H1 (cell line): ENCODE data around the gene CHPF. TPM values are rescaled to one million over a fixed set of nuclear protein-coding genes. Genes with fewer than 3 reads are reported as not detected.

Experiments
- CTCF ChIA-PET: fragments of 300-600 bp; sonication (Branson Sonifier 250); formaldehyde crosslinking; loops from one replicate; lab custom pipeline; 2021; ENCODE audit not compliant: partially characterized antibody; lab: Charles Lee
- POLR2A ChIA-PET: fragments of 300-600 bp; sonication (Branson Sonifier 250); formaldehyde crosslinking; loops from one replicate; lab custom pipeline; 2021; ENCODE audit warnings: inconsistent platforms; ENCODE audit not compliant: partially characterized antibody; lab: Charles Lee
- DNase-seq, 2 experiments: peaks; one replicate each; pipeline versions ENCODE4 v3.0.0 to v3.0.0-alpha.2; 2010 to 2022; ENCODE audit warnings: low spot score in 2 of 2, low read depth in 1 of 2, mixed read lengths in 1 of 2
- FAIRE-seq: peaks from 2 replicates; lab custom pipeline; 2011; peaks lifted over from hg19 to GRCh38; lab: Jason Lieb, UNC
- H2AFZ ChIP-seq: 2 replicates; pipeline ENCODE4 v1.8.1; 2012; ENCODE audit warnings: low read length, inconsistent platforms
- H2AK5ac ChIP-seq: 2 replicates; pipeline ENCODE4 v1.6.1; 2013; ENCODE audit warnings: low read depth, low read length
- H2BK120ac ChIP-seq: replicated peaks from 2 replicates; pipeline ENCODE3; 2013; ENCODE audit warnings: low read depth, low read length, inconsistent platforms
- H2BK12ac ChIP-seq: 2 replicates; pipeline ENCODE4 v1.6.1; 2013; ENCODE audit warnings: low read depth, low read length
- H2BK15ac ChIP-seq: 2 replicates; pipeline ENCODE4 v1.6.1; 2013; ENCODE audit warnings: low read length
- H2BK20ac ChIP-seq: 2 replicates; pipeline ENCODE4 v1.6.1; 2013; ENCODE audit warnings: low read length
- H2BK5ac ChIP-seq: 2 replicates; pipeline ENCODE4 v1.6.1; 2013; ENCODE audit warnings: low read depth, low read length
- H3K14ac ChIP-seq: 2 replicates; pipeline ENCODE4 v1.6.1; 2013; ENCODE audit warnings: inconsistent platforms; ENCODE audit not compliant: insufficient read length
- H3K18ac ChIP-seq: 2 replicates; pipeline ENCODE4 v1.6.1; 2013; ENCODE audit warnings: low read length; ENCODE audit errors: extremely low read depth
- H3K23ac ChIP-seq: 2 replicates; pipeline ENCODE4 v1.6.1; 2013; ENCODE audit warnings: inconsistent platforms; ENCODE audit not compliant: insufficient read length
- H3K23me2 ChIP-seq: 2 replicates; pipeline ENCODE4 v1.6.1; 2013; ENCODE audit warnings: low read depth, low read length
- H3K27ac ChIP-seq: 2 replicates; pipeline ENCODE4 v1.6.1; 2011; ENCODE audit warnings: low read depth, low read length, inconsistent platforms
- H3K27me3 ChIP-seq, 4 experiments: replicated peaks in 1 of 4; 1 replicate in 1 of 4; 2 replicates in 3 of 4; pipeline versions ENCODE4 v1.6.1 to v1.8.1; 2011 to 2013; ENCODE audit warnings: low read length in 3 of 4, mild to moderate bottlenecking in 3 of 4, inconsistent platforms in 2 of 4, mixed read lengths in 2 of 4, moderate library complexity in 1 of 4; ENCODE audit not compliant: control insufficient read depth in 3 of 4, insufficient read depth in 3 of 4; ENCODE audit errors: extremely low read depth in 1 of 4
- H3K36me3 ChIP-seq, 4 experiments: 2 replicates each; pipeline versions ENCODE4 v1.6.1 to v1.8.1; 2011 to 2013; ENCODE audit warnings: mild to moderate bottlenecking in 4 of 4, low read length in 3 of 4, moderate library complexity in 2 of 4, control low read depth in 1 of 4, inconsistent platforms in 1 of 4; ENCODE audit not compliant: insufficient read depth in 4 of 4, control insufficient read depth in 2 of 4
- H3K4ac ChIP-seq: replicated peaks from 2 replicates; pipeline ENCODE3; 2013; ENCODE audit warnings: low read length, low read depth, mixed read lengths, inconsistent platforms; ENCODE audit not compliant: insufficient read length
- H3K4me1 ChIP-seq, 4 experiments: replicated peaks in 1 of 4; 1 replicate in 1 of 4; 2 replicates in 3 of 4; pipeline versions ENCODE4 v1.6.1 to v1.8.1; 2011 to 2013; ENCODE audit warnings: low read length in 3 of 4, inconsistent platforms in 2 of 4, mixed read lengths in 1 of 4; ENCODE audit not compliant: insufficient read depth in 4 of 4, control insufficient read depth in 3 of 4
- H3K4me2 ChIP-seq, 2 experiments: 2 replicates each; pipeline versions ENCODE4 v1.6.1 to v1.8.1; 2011 to 2013; ENCODE audit warnings: low read depth in 2 of 2, low read length in 2 of 2, control low read depth in 1 of 2, inconsistent platforms in 1 of 2, mild to moderate bottlenecking in 1 of 2; ENCODE audit not compliant: insufficient read depth in 1 of 2
- H3K4me3 ChIP-seq, 4 experiments: fragments of 200-600, 300-600 bp in 1 of 4; sonication (generic), shearing (Covaris generic), sonication (Bioruptor Twin) in 1 of 4; 2 replicates each; pipeline versions ENCODE4 v1.5.1 to v1.8.1; 2011 to 2016; ENCODE audit warnings: low read length in 4 of 4, low read depth in 3 of 4, control low read depth in 2 of 4, inconsistent platforms in 2 of 4, mild to moderate bottlenecking in 2 of 4, mixed read lengths in 1 of 4, moderate library complexity in 1 of 4; ENCODE audit not compliant: insufficient read depth in 2 of 4; ENCODE audit errors: extremely low read depth in 1 of 4
- H3K56ac ChIP-seq: replicated peaks from 2 replicates; pipeline ENCODE3; 2013; ENCODE audit warnings: low read depth, mild to moderate bottlenecking, mixed read lengths, low read length, inconsistent platforms; ENCODE audit not compliant: insufficient read length
- H3K79me1 ChIP-seq: 2 replicates; pipeline ENCODE4 v1.6.1; 2013; ENCODE audit warnings: low read depth, low read length, control low read depth
- H3K79me2 ChIP-seq, 2 experiments: 2 replicates each; pipeline versions ENCODE4 v1.6.1 to v1.8.1; 2012 to 2013; ENCODE audit warnings: low read length in 2 of 2, mild to moderate bottlenecking in 2 of 2, inconsistent platforms in 1 of 2; ENCODE audit not compliant: insufficient read depth in 2 of 2, control insufficient read depth in 1 of 2
- H3K9ac ChIP-seq, 4 experiments: replicated peaks in 1 of 4; 1 replicate in 1 of 4; 2 replicates in 3 of 4; pipeline versions ENCODE4 v1.6.1 to v1.8.1; 2011 to 2013; ENCODE audit warnings: low read depth in 3 of 4, low read length in 3 of 4, control low read depth in 2 of 4, mild to moderate bottlenecking in 2 of 4, moderate library complexity in 2 of 4, inconsistent platforms in 1 of 4; ENCODE audit errors: extremely low read depth in 1 of 4
- H3K9me3 ChIP-seq, 2 experiments: 2 replicates each; pipeline versions ENCODE4 v1.6.1 to v1.8.1; 2012 to 2013; ENCODE audit warnings: mild to moderate bottlenecking in 2 of 2, moderate library complexity in 2 of 2, control low read depth in 1 of 2, inconsistent platforms in 1 of 2, low read depth in 1 of 2, low read length in 1 of 2, mixed read lengths in 1 of 2; ENCODE audit not compliant: insufficient read depth in 2 of 2
- H4K20me1 ChIP-seq, 2 experiments: replicated peaks in 1 of 2; 2 replicates each; pipeline versions ENCODE3 to v1.8.1; 2011 to 2013; ENCODE audit warnings: inconsistent platforms in 2 of 2, low read length in 2 of 2, mild to moderate bottlenecking in 1 of 2; ENCODE audit not compliant: insufficient read depth in 2 of 2, control insufficient read depth in 1 of 2
- H4K5ac ChIP-seq: 2 replicates; pipeline ENCODE4 v1.6.1; 2013; ENCODE audit warnings: low read length, low read depth, mixed read lengths, inconsistent platforms; ENCODE audit not compliant: insufficient read length
- H4K8ac ChIP-seq: 2 replicates; pipeline ENCODE4 v1.8.0; 2013; ENCODE audit warnings: mild to moderate bottlenecking, moderate library complexity, low read length, inconsistent platforms; ENCODE audit not compliant: insufficient read depth; ENCODE audit errors: extremely low read depth
- H4K91ac ChIP-seq: replicated peaks from 2 replicates; pipeline ENCODE3; 2013; ENCODE audit warnings: low read length, mixed read lengths, inconsistent platforms; ENCODE audit not compliant: insufficient read length
- RNF2 ChIP-seq: fragments of 200-900, 300-1000 bp; sonication (generic); IDR thresholded peaks from 2 replicates; pipeline ENCODE4 v1.7.1; 2016; ENCODE audit warnings: borderline replicate concordance, low read depth, mild to moderate bottlenecking, antibody characterized with exemption, low read length; ENCODE audit not compliant: poor library complexity, severe bottlenecking; ENCODE audit errors: missing control alignments
- WGBS, 2 experiments: shearing (Covaris generic) in 1 of 2; methylation state at CpG; one replicate each; pipeline versions ENCODE4 v1.1.6 to v1.1.7; 2013 to 2015; ENCODE audit warnings: low lambda C conversion rate in 2 of 2, mixed read lengths in 2 of 2, inconsistent platforms in 1 of 2, low coverage in 1 of 2, missing lambda C conversion rate in 1 of 2; ENCODE audit not compliant: insufficient replicate concordance in 2 of 2, insufficient coverage in 1 of 2, insufficient read length in 1 of 2; ENCODE audit errors: extremely low coverage in 1 of 2, missing lambda C conversion rate in 1 of 2; 5-methylcytosine and 5-hydroxymethylcytosine counted together
- polyA plus RNA-seq, 7 experiments: library from polyadenylated mRNA; depleted of rRNA in 3 of 7; stranded (reverse) in 5 of 7; unstranded in 2 of 7; fragments of >200 nt in 5 of 7; fragments of 200-250 nt in 2 of 7; gene quantifications; 1 replicate in 5 of 7; 2 replicates in 1 of 7; 4 replicates in 1 of 7; pipeline versions ENCODE4 v1.2.1 to v1.2.3, GENCODE V29; 2011 to 2013; ENCODE audit warnings: missing spikeins in 2 of 7, mixed read lengths in 2 of 7
- total RNA-seq: library from RNA; stranded (reverse); fragmentation: NEBNext Ultra II Directional; extraction: Animal tissue kit (Norgen Biotek cat#: 25700); gene quantifications from 2 replicates; pipeline ENCODE4 v1.2.1, GENCODE V29; 2021
- TF ChIP-seq, protein P1 (sequence below), 3 experiments: IDR thresholded peaks; 1 replicate in 2 of 3; 2 replicates in 1 of 3; pipeline versions ENCODE4 v1.5.1 to v1.6.1; 2011; ENCODE audit warnings: low read length in 3 of 3, mild to moderate bottlenecking in 3 of 3, inconsistent platforms in 2 of 3, low read depth in 1 of 3, moderate library complexity in 1 of 3; ENCODE audit not compliant: insufficient read depth in 1 of 3; ENCODE audit errors: control extremely low read depth in 1 of 3

CHPF gene
- total and polyA plus RNA-seq, 2 of the 8 experiments (the other 6 are each of a cell fraction or from before 2014, with no cell fraction given) = 62.9 to 67.3 TPM

DNA sequence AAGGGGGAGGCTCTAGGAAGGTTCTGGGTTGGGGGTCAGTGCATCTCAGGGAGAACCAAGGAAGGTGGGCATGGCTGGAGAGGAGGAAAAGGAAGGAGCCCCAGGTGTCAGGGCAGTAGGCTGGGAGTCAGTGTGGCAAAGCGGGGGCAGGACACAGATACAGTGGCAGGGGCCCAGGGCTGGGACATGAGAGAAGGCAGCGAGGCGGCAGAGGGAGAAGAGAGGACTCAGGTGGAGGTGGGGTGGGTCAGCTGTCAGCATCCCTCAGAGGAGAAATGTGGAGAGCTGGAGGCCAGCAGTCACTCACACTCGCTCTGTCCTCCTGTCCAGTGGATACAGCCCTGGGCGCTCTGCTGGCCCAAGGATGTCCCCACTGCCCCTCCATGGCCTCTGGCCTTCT is 50.5 kb downstream of the CHPF start:
- no peak overlapping the region for H3K4ac ChIP-seq
- no peaks in the 10 kb centered on the region for H3K9me3 ChIP-seq
- DNase-seq (no peak), FAIRE-seq (no peak)
- H3K23me2 ChIP-seq = peaks cover 15% of the 10 kb centered on the region
- CTCF ChIA-PET = interaction anchor here (0.6 to 113.1 kb wide), 9 partner anchors 4 to 946 kb away, joined by 3 to 7248 read pairs (median 6); partner anchors contain the start of genes ASIC4, CHPF, DES and GMPPA
- H3K4me3 ChIP-seq = no peak overlapping the region
- no peak overlapping the region for H2AFZ ChIP-seq
- peak overlapping the region; percentile 8; the same call in 1 of the 2 replicates for H2BK15ac ChIP-seq
- H4K8ac ChIP-seq = no peak overlapping the region
- 89% methylated on average over 5 of the region's 5 CpGs; no CpG with 5 or more reads in 1 of the 2 experiments for WGBS, 2 experiments
- no peak overlapping the region for H3K14ac ChIP-seq
- no peak overlapping the region for H3K4me2 ChIP-seq
- no peaks in the 10 kb centered on the region for H4K20me1 ChIP-seq
- H3K9ac ChIP-seq = no peak overlapping the region
- peaks cover 0 to 32% (median 22%) of the 10 kb centered on the region in 4 experiments; a peak in 6 of 7 replicates for H3K4me1 ChIP-seq
- H3K27ac ChIP-seq = no peak overlapping the region
- no peak overlapping the region for H3K18ac ChIP-seq
- H3K27me3 ChIP-seq = peaks cover 20 to 46% (median 33%) of the 10 kb centered on the region in 4 experiments
- H3K36me3 ChIP-seq = no peaks in the 10 kb centered on the region
- H3K56ac ChIP-seq = no peak overlapping the region
- no peaks in the 10 kb centered on the region for H3K79me2 ChIP-seq
- no peak overlapping the region for H2BK20ac ChIP-seq
- H2BK120ac ChIP-seq = no peak overlapping the region
- POLR2A ChIA-PET = interaction anchor here (0.8 to 19.9 kb wide), 9 partner anchors 9 to 37 kb away, joined by 3 to 216 read pairs (median 9); partner anchors contain the start of gene ASIC4
- no peak overlapping the region for H3K23ac ChIP-seq
- H2AK5ac ChIP-seq = no peak overlapping the region
- H4K5ac ChIP-seq = no peak overlapping the region
- H3K79me1 ChIP-seq = no peaks in the 10 kb centered on the region
- TF ChIP-seq, protein P1, sequence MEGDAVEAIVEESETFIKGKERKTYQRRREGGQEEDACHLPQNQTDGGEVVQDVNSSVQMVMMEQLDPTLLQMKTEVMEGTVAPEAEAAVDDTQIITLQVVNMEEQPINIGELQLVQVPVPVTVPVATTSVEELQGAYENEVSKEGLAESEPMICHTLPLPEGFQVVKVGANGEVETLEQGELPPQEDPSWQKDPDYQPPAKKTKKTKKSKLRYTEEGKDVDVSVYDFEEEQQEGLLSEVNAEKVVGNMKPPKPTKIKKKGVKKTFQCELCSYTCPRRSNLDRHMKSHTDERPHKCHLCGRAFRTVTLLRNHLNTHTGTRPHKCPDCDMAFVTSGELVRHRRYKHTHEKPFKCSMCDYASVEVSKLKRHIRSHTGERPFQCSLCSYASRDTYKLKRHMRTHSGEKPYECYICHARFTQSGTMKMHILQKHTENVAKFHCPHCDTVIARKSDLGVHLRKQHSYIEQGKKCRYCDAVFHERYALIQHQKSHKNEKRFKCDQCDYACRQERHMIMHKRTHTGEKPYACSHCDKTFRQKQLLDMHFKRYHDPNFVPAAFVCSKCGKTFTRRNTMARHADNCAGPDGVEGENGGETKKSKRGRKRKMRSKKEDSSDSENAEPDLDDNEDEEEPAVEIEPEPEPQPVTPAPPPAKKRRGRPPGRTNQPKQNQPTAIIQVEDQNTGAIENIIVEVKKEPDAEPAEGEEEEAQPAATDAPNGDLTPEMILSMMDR (IDR thresholded peaks at IDR 0.05; ENCODE audit: control extremely low read depth in 1 of 3, insufficient read depth in 1 of 3, low read depth in 1 of 3, low read length in 3 of 3) = no peak
- peak; percentile 41 for TF ChIP-seq RNF2
- no peak overlapping the region for H2BK5ac ChIP-seq
- H2BK12ac ChIP-seq = no peak overlapping the region
- H4K91ac ChIP-seq = no peak overlapping the region
